Choroid plexus epithelial cell (primary cell): ENCODE measurements around the gene MMADHC.

ENCODE experiments used
- DNase-seq: peaks from one replicate; pipeline ENCODE4 v3.0.0-alpha.2; 2010; ENCODE audit warnings: low read depth
- H3K4me3 ChIP-seq: 2 replicates; pipeline ENCODE4 v1.5.1; 2011; ENCODE audit warnings: low read depth, mild to moderate bottlenecking, control low read depth, low read length, moderate library complexity
- TF ChIP-seq, protein P1 (sequence below): conservative IDR thresholded peaks from 2 replicates; pipeline ENCODE4 v1.5.1; 2011; ENCODE audit warnings: low read depth, mild to moderate bottlenecking, control low read depth, inconsistent platforms, low read length, moderate library complexity

The MMADHC gene

GRCh38 chr2:149611100-149611820 is 23.7 kb upstream of the MMADHC start:
- DNase-seq = no peak
- no peak overlapping the region for H3K4me3 ChIP-seq
- TF ChIP-seq, protein P1, sequence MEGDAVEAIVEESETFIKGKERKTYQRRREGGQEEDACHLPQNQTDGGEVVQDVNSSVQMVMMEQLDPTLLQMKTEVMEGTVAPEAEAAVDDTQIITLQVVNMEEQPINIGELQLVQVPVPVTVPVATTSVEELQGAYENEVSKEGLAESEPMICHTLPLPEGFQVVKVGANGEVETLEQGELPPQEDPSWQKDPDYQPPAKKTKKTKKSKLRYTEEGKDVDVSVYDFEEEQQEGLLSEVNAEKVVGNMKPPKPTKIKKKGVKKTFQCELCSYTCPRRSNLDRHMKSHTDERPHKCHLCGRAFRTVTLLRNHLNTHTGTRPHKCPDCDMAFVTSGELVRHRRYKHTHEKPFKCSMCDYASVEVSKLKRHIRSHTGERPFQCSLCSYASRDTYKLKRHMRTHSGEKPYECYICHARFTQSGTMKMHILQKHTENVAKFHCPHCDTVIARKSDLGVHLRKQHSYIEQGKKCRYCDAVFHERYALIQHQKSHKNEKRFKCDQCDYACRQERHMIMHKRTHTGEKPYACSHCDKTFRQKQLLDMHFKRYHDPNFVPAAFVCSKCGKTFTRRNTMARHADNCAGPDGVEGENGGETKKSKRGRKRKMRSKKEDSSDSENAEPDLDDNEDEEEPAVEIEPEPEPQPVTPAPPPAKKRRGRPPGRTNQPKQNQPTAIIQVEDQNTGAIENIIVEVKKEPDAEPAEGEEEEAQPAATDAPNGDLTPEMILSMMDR = peak; percentile 44

- DNase-seq = peak; percentile 51
- TF ChIP-seq, protein P1 = no peak
- H3K4me3 ChIP-seq = no peak overlapping the region
Measured at GRCh38 chr2:149606251-149606811, 18.8 kb upstream of the MMADHC start.

DNA sequence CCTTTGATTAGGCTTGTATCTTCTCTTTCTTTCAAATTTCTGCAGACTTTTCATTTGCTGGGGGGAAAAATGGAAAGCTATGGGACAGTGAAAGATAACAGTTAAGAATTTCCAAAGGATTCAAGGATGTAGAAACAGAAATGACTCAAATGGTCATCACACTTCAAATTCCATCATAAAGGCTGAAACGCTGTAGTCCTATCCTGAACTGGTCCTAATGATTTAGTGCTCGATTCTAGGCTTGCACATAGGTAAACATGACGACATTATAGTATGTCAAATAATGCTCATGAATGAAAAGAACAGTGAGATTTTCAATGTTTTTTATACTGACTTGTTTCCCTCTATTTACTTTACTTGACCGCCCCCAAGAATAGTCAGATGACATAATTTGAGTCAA is 15.7 kb upstream of the MMADHC start:
- no peak for DNase-seq
- TF ChIP-seq, protein P1 = no peak
- H3K4me3 ChIP-seq = no peak overlapping the region

GRCh38 chr2:149601141-149601796 is 13.7 kb upstream of the MMADHC start:
- peak; percentile 74 for DNase-seq
- TF ChIP-seq, protein P1 = no peak
- no peak overlapping the region for H3K4me3 ChIP-seq

- TF ChIP-seq, protein P1 = peak; percentile 85
- peak overlapping the region; percentile 26 for H3K4me3 ChIP-seq
- DNase-seq = peak; percentile 95
Measured at GRCh38 chr2:149597668-149598326, 10.2 kb upstream of the MMADHC start.

DNA sequence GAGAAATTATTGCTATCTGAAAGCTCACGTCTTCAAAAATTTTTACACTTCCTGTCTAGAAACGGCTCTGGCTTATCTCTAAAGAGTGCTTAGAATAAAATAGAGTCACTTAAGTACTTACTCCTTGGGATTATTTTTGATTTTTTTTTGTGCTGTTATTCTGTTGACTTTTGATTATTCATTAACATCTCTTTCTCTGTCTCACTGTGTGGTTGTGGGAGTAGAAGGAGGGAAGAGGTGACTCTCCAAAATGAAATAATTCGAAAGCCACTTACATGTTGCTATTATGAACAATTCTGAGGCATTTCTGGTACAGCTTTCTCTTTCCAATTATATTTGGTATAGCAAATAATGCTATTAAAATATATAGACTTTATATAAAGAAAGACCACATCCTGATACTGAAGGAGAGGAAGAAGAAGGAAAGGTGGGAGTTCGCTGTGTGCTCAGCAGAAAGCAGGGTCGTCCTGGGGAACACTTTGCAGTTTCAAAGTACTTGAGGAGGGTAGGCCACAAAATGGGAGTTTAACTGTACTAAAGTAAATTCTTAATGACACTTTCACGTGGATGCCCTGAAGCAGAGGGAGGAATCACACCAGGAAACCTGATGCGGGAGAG is 9.6 kb upstream of the MMADHC start:
- H3K4me3 ChIP-seq = no peak overlapping the region
- DNase-seq = no peak
- TF ChIP-seq, protein P1 = no peak
